ENCODE data around the gene UBA5.
"Not testable (repeated sequence)": the region's sequence is repeated elsewhere in the genome, so short reads cannot be mapped to it uniquely, and the experiment has no call there.

- TF ChIP-seq CTCF (IDR thresholded peaks at IDR 0.05); NR2C2 (CRISPR knock-in tag; IDR thresholded peaks at IDR 0.05): not testable (repeated sequence)
These were observed 44.8 kb upstream of the UBA5 start for GRCh38 chr3:132615301-132615700.

All from WTC11 (cell line).